Stimulated activated CD4-positive, alpha-beta T cell treated with anti-CD3 and anti-CD28 coated beads, TNF-alpha, amount 100 ng/mL, for 24 hours (primary cell): ENCODE data around the gene DHX32.
A peak's percentile ranks its signal among the peaks of the same experiment; 100 is the strongest.
"Not testable (repeated sequence)": the region's sequence is repeated elsewhere in the genome, so short reads cannot be mapped to it uniquely, and the experiment has no call there.

ENCODE experiments used
- DNase-seq, 3 experiments: peaks; one replicate each; pipeline ENCODE4 v3.0.0-alpha.2; 2020; ENCODE audit warnings: low read depth in 3 of 3

Gene DHX32

GRCh38 chr10:125881192-125881591 is at the start of gene DHX32:
Gene DHX32 (minus strand): TSS chr10:125881292. CDS start chr10:125880824, 468 bp downstream.
- no peak for DNase-seq

DNA sequence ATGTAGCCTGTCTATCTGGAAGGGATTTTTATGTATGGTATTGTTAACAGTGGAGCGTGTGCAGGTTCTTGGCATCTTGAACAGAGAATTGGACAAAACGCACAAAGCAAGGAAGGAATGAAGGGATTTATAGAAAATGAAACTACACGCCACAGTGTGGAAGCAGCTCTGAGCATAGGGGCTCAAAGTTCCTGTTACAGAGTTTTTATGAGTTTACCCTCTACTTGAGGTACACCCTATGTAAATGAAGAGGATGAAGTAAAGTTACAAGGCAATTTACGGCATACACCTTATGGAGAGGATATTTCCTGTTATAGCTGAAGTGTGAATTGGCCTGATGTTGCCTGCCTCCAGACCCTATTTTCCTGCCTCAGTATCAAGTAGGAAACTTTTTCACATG is 48.5 kb upstream of the DHX32 start:
- DNase-seq, result no peak

- DNase-seq, result no peak
Observed at GRCh38 chr10:125928928-125929585, 48.0 kb upstream of the DHX32 start.

DNA sequence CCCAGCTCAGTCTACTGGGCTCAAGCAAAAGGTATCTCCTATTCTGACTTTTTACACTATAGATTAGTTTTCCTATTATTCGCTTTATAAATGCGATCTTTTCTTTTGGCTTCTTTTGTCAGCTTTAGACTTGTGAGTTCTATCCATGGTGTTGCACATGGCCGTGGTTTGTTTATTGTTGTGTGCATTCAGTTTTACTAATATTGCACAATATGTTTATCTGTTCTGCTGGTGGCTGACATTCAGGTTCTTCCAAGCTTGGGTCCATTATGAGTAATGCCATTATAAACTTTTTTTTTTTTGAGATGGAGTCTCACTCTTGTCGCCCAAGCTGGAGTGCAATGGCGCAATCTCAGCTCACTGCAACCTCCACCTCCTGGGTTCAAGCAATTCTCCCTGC is 46.2 kb upstream of the DHX32 start:
- DNase-seq, result not testable (repeated sequence)

DNA sequence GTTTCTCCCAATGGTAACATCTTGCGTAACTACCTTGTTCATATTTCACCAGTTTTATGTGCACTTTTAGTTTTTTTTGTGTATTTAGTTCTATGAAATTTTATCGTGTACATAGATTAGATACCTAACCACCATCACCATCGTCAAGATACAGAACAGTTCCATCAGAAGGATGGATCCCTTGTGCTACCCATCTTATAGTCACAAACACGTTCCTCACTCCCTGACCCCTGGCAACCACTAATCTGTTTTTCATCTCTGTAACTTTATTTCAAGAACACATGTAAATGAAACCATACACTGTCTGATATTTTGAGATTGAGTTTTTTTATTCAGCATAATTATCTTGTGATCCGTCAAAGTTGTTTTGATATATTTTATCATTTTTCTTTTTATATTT is 45.2 kb upstream of the DHX32 start:
- DNase-seq, result no peak

DNA sequence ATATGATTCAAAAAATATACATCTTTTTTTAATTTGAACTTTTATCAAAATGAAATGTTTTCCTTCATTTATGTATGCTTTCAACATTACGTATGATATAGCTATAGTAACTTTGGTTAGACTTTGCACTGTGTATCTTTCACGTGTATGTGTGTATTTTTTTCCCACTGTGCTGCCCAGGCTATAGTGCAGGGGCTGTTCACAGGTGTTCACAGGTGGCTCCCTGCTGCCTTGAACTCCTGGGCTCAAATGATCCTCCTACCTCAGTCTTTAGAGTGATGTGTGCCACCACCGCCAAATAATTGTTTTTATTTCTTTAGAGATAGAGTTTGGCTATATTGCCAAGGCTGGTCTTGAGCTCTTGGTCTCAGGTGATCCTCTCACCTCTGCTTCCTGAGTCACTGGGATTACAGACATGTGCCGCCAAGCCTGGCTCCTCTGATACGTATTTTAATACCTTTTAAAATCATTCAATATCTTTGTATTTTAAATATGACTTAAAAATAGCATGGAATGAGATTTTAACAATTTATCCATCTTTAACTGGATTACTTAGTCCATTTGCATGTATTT is 44.3 kb upstream of the DHX32 start:
- no peak for DNase-seq

DNA sequence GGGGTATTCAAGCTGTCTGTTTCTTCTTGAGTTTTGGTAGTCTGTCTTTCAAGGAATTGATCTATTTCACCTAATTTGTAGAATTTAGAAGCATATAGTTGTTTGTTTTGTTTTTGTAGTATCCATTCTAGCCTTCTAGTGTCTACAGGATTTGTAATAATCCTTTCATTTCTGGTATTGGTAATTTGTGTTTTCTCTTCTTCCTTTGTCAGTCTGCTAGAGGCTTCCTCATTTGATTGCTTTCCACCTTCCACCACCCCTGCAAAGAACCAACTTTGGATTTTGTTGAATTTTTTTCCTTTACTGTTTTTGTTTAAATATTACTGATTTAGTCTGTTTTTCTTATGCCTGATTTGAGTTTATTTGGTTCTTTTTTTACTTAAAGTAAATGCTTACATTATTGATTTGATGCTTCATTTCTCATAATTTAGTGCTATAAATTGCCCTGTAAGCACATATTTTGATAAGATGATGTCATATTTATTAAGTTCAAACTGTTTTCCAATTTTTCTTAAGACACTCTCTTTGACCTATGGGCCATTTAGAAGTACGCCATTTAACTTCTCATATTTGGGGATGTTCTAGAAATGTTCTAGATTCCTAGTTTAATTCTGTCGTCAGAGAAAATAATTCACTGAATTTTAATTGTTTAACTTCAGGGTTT is 40.7 kb upstream of the DHX32 start:
- not testable (repeated sequence) for DNase-seq

GRCh38 chr10:125917704-125918361 is 36.7 kb upstream of the DHX32 start:
- DNase-seq, result not testable (repeated sequence)

DNA sequence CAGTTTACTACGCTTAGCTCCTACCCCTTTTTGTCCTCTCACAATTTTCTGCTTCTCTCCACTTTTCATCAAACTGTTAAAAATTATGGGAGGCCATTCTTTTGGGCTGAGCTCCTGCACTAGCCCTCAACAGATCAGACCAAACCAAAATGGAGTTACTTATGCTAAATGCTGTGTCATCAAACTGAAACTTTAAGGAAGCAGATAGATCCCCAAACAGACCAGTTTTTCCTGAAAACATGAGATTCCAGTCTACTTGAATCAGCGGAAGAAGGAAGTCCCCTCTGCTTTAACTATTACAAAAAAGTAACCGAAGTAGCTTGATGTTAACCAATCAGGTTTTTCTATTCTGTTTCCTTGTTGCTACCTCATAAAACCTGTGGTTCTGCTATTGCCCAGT is 35.9 kb upstream of the DHX32 start:
- DNase-seq, result no peak

DNA sequence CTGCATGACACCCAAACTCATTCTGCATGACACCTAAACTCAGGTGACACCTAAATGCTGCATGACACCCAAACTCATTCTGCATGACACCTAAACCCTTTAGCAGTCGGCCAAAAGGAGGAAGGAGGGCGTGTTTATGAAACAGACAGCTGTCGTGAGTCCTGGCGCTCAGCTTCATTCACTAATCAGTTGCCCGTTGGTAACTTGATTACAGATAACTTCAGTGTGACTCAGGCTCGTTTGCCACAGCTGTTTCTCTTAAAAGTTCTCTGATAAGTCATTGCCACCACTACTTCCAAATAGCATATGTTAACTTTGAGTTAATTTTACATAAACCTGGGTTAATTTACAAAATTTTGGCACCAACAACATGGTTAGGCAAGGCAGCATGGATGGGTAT is 32.2 kb upstream of the DHX32 start:
- DNase-seq, result not testable (repeated sequence)

GRCh38 chr10:125911990-125912389 is 30.9 kb upstream of the DHX32 start:
- DNase-seq, result no peak

DNA sequence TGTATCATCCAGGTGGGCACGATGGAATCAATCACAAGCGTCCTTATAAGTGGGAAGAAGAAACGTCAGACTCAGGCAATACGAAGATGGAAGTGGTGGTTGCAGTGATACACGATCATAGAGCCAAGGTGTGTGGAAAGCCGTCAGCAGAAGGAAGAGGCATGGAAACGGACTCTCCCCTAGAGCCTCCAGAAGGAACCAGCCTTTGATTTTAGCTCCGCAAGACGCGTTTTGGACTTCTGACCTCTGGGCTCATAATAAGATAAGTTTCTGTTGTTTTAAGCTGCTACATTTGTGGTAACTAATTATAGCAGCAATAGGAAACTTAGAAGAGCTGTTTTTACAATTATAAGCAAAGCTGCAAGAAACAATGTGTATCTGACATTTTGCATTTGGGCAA is 30.1 kb upstream of the DHX32 start:
- DNase-seq, result no peak

- DNase-seq, result not testable (repeated sequence)
Observed at GRCh38 chr10:125909491-125909890, 28.4 kb upstream of the DHX32 start.

- not testable (repeated sequence) for DNase-seq
Observed at GRCh38 chr10:125908813-125909212, 27.7 kb upstream of the DHX32 start.

- not testable (repeated sequence) for DNase-seq
Observed at GRCh38 chr10:125907598-125907997, 26.5 kb upstream of the DHX32 start.

DNA sequence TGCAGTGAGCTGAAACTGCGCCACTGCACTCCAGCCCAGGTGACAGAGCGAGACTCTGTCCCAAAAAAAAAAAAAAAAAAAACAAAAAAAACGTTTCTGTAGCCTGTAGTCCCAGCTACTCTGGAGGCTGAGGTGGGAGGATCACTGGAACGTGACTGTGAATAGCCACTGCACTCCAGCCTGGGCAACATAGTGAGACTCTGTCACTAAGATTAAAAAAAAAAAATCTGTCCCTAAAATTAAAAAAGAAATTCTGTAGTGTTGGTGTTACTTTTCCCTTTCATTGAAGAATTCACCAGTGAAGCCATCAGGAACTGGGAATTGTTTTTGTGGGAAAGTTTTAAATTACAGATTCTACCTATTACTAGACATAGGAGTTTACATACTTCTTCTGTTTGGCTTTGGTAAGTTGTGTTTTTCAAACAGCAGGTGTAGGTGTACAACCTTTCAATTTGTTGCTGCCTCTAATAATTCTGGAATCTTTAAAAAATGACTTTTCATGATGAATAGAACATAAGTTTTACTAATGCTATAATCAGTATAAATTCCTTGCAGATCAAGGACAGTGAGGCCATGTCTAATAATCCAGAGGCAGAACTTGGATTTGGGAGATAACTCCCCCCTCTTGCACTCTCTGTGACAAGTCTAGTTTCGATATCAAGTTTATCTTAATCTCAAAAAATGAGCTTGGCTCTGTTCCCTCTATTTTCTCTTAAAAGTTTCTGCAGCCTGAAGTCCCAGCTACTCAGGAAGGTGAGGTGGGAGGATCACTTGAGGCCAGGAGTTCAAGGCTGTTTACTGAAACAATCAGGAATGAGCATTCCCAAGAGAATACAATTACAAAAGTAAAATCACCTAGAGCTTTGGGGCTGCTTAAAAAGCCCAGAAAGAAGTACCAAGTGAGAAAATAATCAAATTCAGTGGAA is 24.2 kb upstream of the DHX32 start:
- not testable (repeated sequence) for DNase-seq

- not testable (repeated sequence) for DNase-seq
Observed at GRCh38 chr10:125903135-125903640, 22.1 kb upstream of the DHX32 start.

DNA sequence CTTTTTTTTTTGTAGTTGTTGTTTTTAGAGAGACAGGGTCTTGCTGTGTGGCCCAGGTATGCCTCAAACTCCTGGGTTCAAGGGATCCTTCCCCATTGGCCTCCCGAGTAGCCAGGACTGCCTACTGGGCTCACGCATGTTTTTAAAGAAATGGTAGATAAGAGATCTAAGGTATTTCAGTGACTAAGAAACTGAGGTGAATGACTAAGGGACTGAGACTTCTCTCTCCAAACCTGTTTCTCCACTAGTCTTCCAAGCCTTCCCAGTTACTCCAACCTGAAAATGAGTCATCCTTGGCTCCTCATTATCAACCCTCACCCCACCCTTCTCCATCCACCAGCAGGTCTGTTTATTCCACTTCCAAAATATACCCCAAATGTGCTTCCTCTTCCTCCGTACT is 19.9 kb upstream of the DHX32 start:
- DNase-seq, result not testable (repeated sequence)

- DNase-seq, result not testable (repeated sequence)
Observed at GRCh38 chr10:125897317-125897716, 16.2 kb upstream of the DHX32 start.

- DNase-seq, result peak; percentile 55 to 83 (median 64)
Observed at GRCh38 chr10:125896088-125896934, 15.2 kb upstream of the DHX32 start, which contains the start of gene FANK1. Gene FANK1 (plus strand): TSS chr10:125896564. CDS start chr10:125896643, 79 bp downstream.
